OCI-LY3 (cell line): ENCODE results near the gene EN1.

ENCODE experiments used
- H2AFZ ChIP-seq: fragments of 200-600, 300-600 bp; shearing (Covaris generic); 2 replicates; pipeline ENCODE4 v1.6.0; 2014; ENCODE audit warnings: antibody characterized with exemption, low read depth, low read length
- H3K27ac ChIP-seq: fragments of 200-600, 300-600 bp; sonication (generic); 2 replicates; pipeline ENCODE4 v1.5.1; 2014; ENCODE audit warnings: mild to moderate bottlenecking, low read length, moderate library complexity, mixed read lengths
- H3K27me3 ChIP-seq: fragments of 200-600, 300-600 bp; sonication (generic); 2 replicates; pipeline ENCODE4 v1.6.1; 2014; ENCODE audit warnings: low read depth, low read length, mixed read lengths
- H3K36me3 ChIP-seq: fragments of 200-600, 300-600 bp; sonication (generic); replicated peaks from 2 replicates; pipeline ENCODE3; 2014; ENCODE audit warnings: low read depth, low read length, mixed read lengths
- H3K4me1 ChIP-seq: fragments of 300-600, 200-600 bp; sonication (generic); 2 replicates; pipeline ENCODE4 v1.6.1; 2014; ENCODE audit warnings: low read length, mixed read lengths
- H3K4me2 ChIP-seq: fragments of 200-600, 300-600 bp; sonication (generic); 2 replicates; pipeline ENCODE4 v1.6.1; 2014; ENCODE audit warnings: low read length, mixed read lengths
- H3K4me3 ChIP-seq: fragments of 300-600, 200-600 bp; sonication (generic); 2 replicates; pipeline ENCODE4 v1.5.1; 2014; ENCODE audit warnings: antibody characterized with exemption, mild to moderate bottlenecking, low read length, moderate library complexity
- H3K79me2 ChIP-seq: fragments of 300-600, 200-600 bp; shearing (Covaris generic); 2 replicates; pipeline ENCODE4 v1.6.1; 2014; ENCODE audit warnings: mild to moderate bottlenecking, low read length, mixed read lengths
- H3K9ac ChIP-seq: fragments of 300-600, 200-600 bp; shearing (Covaris generic); 2 replicates; pipeline ENCODE4 v1.6.0; 2014; ENCODE audit warnings: mild to moderate bottlenecking, low read length, moderate library complexity
- H3K9me3 ChIP-seq: fragments of 200-600, 300-600 bp; shearing (Covaris generic); 2 replicates; pipeline ENCODE4 v1.6.1; 2014; ENCODE audit warnings: low read length, mixed read lengths; ENCODE audit not compliant: insufficient read depth
- H4K20me1 ChIP-seq: fragments of 200-600, 300-600 bp; sonication (generic); 2 replicates; pipeline ENCODE4 v1.6.1; 2016; ENCODE audit warnings: low read length, mixed read lengths; ENCODE audit not compliant: insufficient read depth
- EZH2phosphoT487 ChIP-seq: fragments of 200-600 bp; shearing (Covaris generic); IDR thresholded peaks from 2 replicates; pipeline ENCODE4 v1.6.1; 2018; ENCODE audit warnings: antibody characterized with exemption, mixed run types, low read depth
- TF ChIP-seq, protein P1 (sequence below): fragments of 200-600, 300-600 bp; sonication (generic); IDR thresholded peaks from 2 replicates; pipeline ENCODE4 v1.5.1; 2014; ENCODE audit warnings: antibody characterized with exemption, low read length, low read depth

EN1 gene

DNA sequence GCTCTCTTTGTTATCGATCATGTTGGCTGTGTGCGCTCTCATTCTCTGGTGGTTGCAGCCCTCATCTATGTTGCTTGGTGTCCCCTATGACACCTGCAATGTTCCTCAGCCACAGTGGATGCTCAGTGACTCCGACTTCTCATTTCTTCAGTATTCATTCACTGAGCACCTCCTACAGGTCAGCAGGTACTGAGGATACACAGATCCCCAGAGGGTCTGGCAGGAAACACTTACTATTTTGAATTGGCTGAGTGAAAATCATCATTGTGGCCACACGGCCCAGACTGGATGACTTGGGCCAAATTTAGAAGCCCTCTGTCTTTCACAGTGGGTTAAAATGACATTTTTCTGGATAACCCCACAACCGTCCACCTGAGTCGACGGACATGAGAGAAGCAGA is 32.1 kb downstream of the EN1 start:
- Histone ChIP-seq H3K4me3 (no peak overlapping the region), H2AFZ (no peak overlapping the region), H3K27ac (no peak overlapping the region), H3K27me3 (peaks cover 37% of the 10 kb centered on the region), H4K20me1 (no peaks in the 10 kb centered on the region), H3K9ac (no peak overlapping the region), H3K36me3 (no peaks in the 10 kb centered on the region), H3K79me2 (no peaks in the 10 kb centered on the region), H3K4me1 (no peaks in the 10 kb centered on the region), H3K4me2 (no peak overlapping the region), H3K9me3 (no peaks in the 10 kb centered on the region)
- TF ChIP-seq, protein P1, sequence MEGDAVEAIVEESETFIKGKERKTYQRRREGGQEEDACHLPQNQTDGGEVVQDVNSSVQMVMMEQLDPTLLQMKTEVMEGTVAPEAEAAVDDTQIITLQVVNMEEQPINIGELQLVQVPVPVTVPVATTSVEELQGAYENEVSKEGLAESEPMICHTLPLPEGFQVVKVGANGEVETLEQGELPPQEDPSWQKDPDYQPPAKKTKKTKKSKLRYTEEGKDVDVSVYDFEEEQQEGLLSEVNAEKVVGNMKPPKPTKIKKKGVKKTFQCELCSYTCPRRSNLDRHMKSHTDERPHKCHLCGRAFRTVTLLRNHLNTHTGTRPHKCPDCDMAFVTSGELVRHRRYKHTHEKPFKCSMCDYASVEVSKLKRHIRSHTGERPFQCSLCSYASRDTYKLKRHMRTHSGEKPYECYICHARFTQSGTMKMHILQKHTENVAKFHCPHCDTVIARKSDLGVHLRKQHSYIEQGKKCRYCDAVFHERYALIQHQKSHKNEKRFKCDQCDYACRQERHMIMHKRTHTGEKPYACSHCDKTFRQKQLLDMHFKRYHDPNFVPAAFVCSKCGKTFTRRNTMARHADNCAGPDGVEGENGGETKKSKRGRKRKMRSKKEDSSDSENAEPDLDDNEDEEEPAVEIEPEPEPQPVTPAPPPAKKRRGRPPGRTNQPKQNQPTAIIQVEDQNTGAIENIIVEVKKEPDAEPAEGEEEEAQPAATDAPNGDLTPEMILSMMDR = no peak
- TF ChIP-seq EZH2phosphoT487 = no peak

DNA sequence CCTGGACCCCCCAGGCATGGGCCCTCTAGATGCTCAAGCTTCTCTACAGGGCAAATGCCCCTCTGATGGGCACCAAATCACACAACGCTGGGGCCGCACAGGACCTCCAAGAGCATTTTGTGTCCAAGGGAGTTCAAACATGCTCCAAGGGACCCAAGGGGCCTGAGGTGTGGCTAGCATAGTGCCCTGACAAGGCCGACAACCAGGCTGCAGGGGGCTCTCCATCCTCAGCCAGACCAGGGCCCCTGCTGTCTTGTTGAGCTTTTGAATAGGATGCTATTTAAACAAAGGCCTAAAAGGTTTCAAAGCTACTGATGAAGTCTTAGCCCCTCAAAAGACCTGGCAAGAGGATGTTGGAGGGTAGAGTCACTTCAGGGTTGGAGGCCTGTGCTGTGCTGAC is 33.1 kb downstream of the EN1 start:
- H3K36me3 ChIP-seq = no peaks in the 10 kb centered on the region
- TF ChIP-seq, protein P1 = no peak
- no peak for TF ChIP-seq EZH2phosphoT487
- no peak overlapping the region for H3K27ac ChIP-seq
- no peaks in the 10 kb centered on the region for H3K79me2 ChIP-seq
- H3K4me1 ChIP-seq = no peaks in the 10 kb centered on the region
- no peak overlapping the region for H3K4me2 ChIP-seq
- H3K9me3 ChIP-seq = no peaks in the 10 kb centered on the region
- H2AFZ ChIP-seq = no peak overlapping the region
- no peak overlapping the region for H3K9ac ChIP-seq
- peaks cover 37% of the 10 kb centered on the region for H3K27me3 ChIP-seq
- H4K20me1 ChIP-seq = no peaks in the 10 kb centered on the region
- no peak overlapping the region for H3K4me3 ChIP-seq

DNA sequence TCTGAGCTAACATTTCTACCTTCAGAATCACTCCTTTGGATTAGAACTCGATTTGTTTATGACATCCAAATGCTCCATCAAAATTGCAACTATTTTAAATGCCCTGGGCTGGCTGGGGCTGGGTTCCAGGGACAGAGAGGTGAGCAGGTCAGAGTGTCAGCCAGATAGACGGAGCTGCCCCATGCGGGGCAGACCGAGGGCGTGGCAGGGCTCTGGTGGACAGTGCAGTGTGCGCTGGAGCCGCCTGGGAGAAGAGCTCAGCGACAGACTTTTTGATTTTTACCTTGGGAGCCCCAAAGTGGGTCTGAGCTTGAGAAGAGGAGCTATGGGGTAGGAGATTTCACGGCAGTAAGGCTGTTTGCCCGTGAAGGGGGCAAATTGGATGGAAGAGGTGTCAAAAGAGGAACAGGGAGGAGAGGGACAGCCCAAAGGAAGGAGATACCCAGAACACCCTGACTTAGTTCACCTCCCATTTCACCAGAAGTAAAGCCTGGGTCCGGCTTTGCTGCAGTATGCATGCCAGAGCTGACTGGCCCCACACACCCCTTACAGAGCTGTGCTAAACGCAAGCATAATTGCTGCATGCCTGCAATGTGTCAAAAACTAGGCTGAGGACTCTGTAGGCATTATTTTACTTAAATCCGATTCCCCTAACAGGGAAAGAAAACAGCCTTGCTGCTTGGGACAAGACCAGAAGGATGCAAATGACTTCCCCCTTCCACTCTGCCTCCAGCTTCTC is 33.7 kb downstream of the EN1 start:
- TF ChIP-seq EZH2phosphoT487 = no peak
- TF ChIP-seq, protein P1 = no peak
- no peak overlapping the region for H3K4me3 ChIP-seq
- no peaks in the 10 kb centered on the region for H3K79me2 ChIP-seq

DNA sequence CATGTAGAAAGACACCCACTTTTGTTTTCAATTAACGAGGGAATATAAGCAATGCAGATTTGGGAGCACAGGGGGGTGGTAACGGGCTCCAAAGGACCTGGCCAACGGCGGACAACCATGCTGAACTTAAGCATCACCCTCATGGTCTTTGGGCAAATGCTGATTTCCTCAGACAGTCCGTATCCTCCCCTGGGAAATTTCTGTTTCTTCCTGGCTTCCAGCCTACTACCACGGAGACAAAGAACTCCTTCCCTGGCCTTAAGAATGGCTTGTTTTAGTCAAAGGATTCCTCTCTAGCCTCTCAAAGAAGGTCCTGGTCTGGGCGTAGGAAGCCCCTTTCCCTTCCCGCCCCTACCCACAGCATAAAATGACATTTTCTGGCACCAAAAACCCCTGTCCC is 34.3 kb downstream of the EN1 start:
- H2AFZ ChIP-seq = no peak overlapping the region
- H3K4me2 ChIP-seq = no peak overlapping the region
- H3K27me3 ChIP-seq = peaks cover 30% of the 10 kb centered on the region

More for the DNA sequence above, 33.7 kb downstream of the EN1 start:
- Histone ChIP-seq H4K20me1 (no peaks in the 10 kb centered on the region), H3K4me2 (no peak overlapping the region), H3K9me3 (no peaks in the 10 kb centered on the region), H3K4me1 (no peaks in the 10 kb centered on the region), H3K36me3 (no peaks in the 10 kb centered on the region), H2AFZ (no peak overlapping the region), H3K27me3 (peaks cover 37% of the 10 kb centered on the region), H3K9ac (no peak overlapping the region), H3K27ac (no peak overlapping the region)

More for the DNA sequence above, 34.3 kb downstream of the EN1 start:
- no peaks in the 10 kb centered on the region for H3K79me2 ChIP-seq
- H3K4me3 ChIP-seq = no peak overlapping the region
- no peaks in the 10 kb centered on the region for H3K9me3 ChIP-seq
- H3K9ac ChIP-seq = no peak overlapping the region
- no peaks in the 10 kb centered on the region for H3K36me3 ChIP-seq
- H4K20me1 ChIP-seq = no peaks in the 10 kb centered on the region
- H3K27ac ChIP-seq = no peak overlapping the region
- TF ChIP-seq, protein P1 = no peak
- no peak for TF ChIP-seq EZH2phosphoT487
- H3K4me1 ChIP-seq = no peaks in the 10 kb centered on the region
